Glutamatergic neuron (in vitro differentiated cells): ENCODE measurements around the gene ADAMTS17. TPM values are rescaled to one million over a fixed set of nuclear protein-coding genes. Genes with fewer than 3 reads are reported as not detected.

Source experiments
- DNase-seq: peaks from one replicate; pipeline ENCODE4 v3.0.0; 2022
- H3K27ac Mint-ChIP-seq: one replicate; pipeline ENCODE4 v1.8.0; 2020; ENCODE audit warnings: mild to moderate bottlenecking, mixed read lengths, inconsistent platforms; ENCODE audit not compliant: unreplicated experiment
- H3K27me3 Mint-ChIP-seq: one replicate; pipeline ENCODE4 v1.8.0; 2020; ENCODE audit warnings: mild to moderate bottlenecking, moderate library complexity, mixed read lengths, inconsistent platforms; ENCODE audit not compliant: unreplicated experiment
- H3K36me3 Mint-ChIP-seq: one replicate; pipeline ENCODE4 v1.8.0; 2020; ENCODE audit warnings: mild to moderate bottlenecking, mixed read lengths, inconsistent platforms; ENCODE audit not compliant: unreplicated experiment
- H3K4me1 Mint-ChIP-seq: one replicate; pipeline ENCODE4 v1.8.0; 2020; ENCODE audit warnings: mild to moderate bottlenecking, low read depth, mixed read lengths, inconsistent platforms; ENCODE audit not compliant: unreplicated experiment
- H3K4me3 Mint-ChIP-seq: one replicate; pipeline ENCODE4 v1.8.0; 2020; ENCODE audit warnings: mild to moderate bottlenecking, mixed read lengths, inconsistent platforms; ENCODE audit not compliant: unreplicated experiment
- H3K9me3 Mint-ChIP-seq: one replicate; pipeline ENCODE4 v1.8.0; 2020; ENCODE audit warnings: mild to moderate bottlenecking, moderate library complexity, mixed read lengths, inconsistent platforms; ENCODE audit not compliant: unreplicated experiment
- CTCF ChIP-seq: fragments of 200-600 bp; sonication (generic); IDR thresholded peaks from one replicate; pipeline ENCODE4 v1.5.0; 2021; ENCODE audit not compliant: partially characterized antibody, unreplicated experiment
- total RNA-seq: library from RNA; stranded (reverse); fragmentation: NEBNext Ultra II Directional; extraction: Animal tissue kit (Norgen Biotek cat#: 25700); gene quantifications from one replicate; pipeline ENCODE4 v1.2.1, GENCODE V29; 2021; ENCODE audit not compliant: unreplicated experiment

The ADAMTS17 gene
- total RNA-seq, 1 donor from 2014 or later, result 6.8 TPM

- Mint-ChIP-seq H3K9me3 (peaks cover 3% of the 10 kb centered on the region), H3K4me1 (peaks cover 15% of the 10 kb centered on the region), H3K27me3 (peaks cover 2% of the 10 kb centered on the region), H3K36me3 (no peaks in the 10 kb centered on the region), H3K27ac (no peak overlapping the region), H3K4me3 (no peak overlapping the region)
- no peak for DNase-seq
- TF ChIP-seq CTCF, result no peak
Measured at GRCh38 chr15:100186960-100187359, 154.8 kb downstream of the ADAMTS17 start.

DNA sequence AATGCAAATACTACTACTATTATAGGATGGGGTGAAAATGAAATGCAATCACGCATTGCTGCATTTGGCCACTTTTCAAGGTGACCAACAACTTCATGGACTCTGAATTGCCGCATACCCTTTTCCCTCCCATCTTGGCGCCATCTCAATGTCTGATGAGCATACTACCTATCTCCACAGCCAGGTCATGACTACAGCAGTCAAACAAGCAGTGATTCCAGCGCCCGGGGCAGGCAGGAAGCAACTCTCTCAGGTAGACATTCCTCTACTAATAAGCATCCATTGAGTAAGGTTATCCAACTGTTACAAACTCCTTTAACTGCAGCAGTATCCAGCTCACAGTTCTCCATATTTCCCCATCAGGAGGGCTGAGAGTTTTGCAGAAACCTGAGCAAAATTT lies 155.4 kb downstream of the ADAMTS17 start:
- Mint-ChIP-seq H3K36me3 (no peaks in the 10 kb centered on the region), H3K27ac (no peak overlapping the region)
- DNase-seq, result no peak

DNA sequence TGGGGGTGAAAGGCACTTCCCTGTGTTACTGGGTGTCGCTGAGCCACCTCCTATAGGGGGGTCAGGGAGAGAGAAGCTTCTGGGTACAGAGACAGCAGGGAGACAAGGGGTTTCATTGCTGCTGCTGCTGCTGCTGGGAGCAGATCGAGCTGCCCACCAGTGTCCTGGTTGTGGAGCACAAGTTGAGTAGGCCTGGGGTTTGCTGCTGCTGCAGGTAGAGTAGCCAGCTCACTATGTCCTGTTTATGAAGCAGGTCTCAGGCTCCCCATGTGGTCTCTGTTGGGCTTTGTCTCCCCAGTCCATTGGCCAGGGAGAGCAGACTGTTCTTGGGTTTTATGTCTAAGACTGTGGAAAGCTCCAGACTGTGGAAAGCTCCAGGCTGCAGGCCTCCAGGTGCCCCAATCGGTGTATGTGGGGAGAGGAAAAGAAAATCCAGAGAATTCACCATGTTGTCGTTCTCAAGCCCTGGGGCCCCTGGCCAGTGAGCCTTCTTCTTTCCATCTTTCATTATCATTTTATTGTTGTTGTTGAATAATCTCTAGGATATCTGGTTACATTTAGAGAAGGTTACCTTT lies 157.8 kb downstream of the ADAMTS17 start:
- Mint-ChIP-seq H3K27me3 (no peaks in the 10 kb centered on the region), H3K36me3 (no peaks in the 10 kb centered on the region), H3K4me3 (no peak overlapping the region), H3K9me3 (peaks cover 3% of the 10 kb centered on the region), H3K4me1 (peaks cover 1% of the 10 kb centered on the region), H3K27ac (no peak overlapping the region)
- TF ChIP-seq CTCF, result no peak
- DNase-seq, result no peak

More for the DNA sequence above, 155.4 kb downstream of the ADAMTS17 start:
- Mint-ChIP-seq H3K9me3 (peaks cover 3% of the 10 kb centered on the region), H3K4me1 (peaks cover 12% of the 10 kb centered on the region), H3K27me3 (peaks cover 2% of the 10 kb centered on the region), H3K4me3 (no peak overlapping the region)
- TF ChIP-seq CTCF, result no peak

DNA sequence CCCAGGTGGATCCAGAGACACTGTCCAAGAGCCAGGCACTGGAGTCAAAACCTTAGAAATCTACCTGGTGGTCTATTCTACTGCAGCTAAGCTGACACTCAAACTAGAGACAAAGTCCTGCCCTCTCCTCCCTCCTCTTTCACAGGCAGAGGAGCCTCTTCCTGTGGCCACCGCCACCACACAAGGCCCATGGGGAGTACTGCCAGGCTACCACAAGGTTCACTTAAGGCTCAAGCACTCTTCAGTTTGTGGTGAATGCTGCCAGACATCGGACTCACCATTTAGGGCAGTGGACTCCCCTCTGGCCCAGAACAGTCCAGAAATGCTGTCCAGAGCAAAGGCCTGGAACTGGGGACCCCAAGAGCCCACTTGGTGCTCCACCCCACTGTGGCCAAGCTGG lies 160.9 kb downstream of the ADAMTS17 start:
- no peak for TF ChIP-seq CTCF
- H3K36me3 Mint-ChIP-seq, result peaks cover 2% of the 10 kb centered on the region
- no peak for DNase-seq
- H3K4me1 Mint-ChIP-seq, result no peaks in the 10 kb centered on the region
- H3K9me3 Mint-ChIP-seq, result peaks cover 2% of the 10 kb centered on the region
- no peak overlapping the region for H3K27ac Mint-ChIP-seq
- no peak overlapping the region for H3K4me3 Mint-ChIP-seq
- no peaks in the 10 kb centered on the region for H3K27me3 Mint-ChIP-seq

- peaks cover 11% of the 10 kb centered on the region for H3K36me3 Mint-ChIP-seq
- TF ChIP-seq CTCF, result no peak
- no peak overlapping the region for H3K27ac Mint-ChIP-seq
- no peak for DNase-seq
- H3K9me3 Mint-ChIP-seq, result no peaks in the 10 kb centered on the region
- H3K4me1 Mint-ChIP-seq, result no peaks in the 10 kb centered on the region
- H3K27me3 Mint-ChIP-seq, result no peaks in the 10 kb centered on the region
- no peak overlapping the region for H3K4me3 Mint-ChIP-seq
Measured at GRCh38 chr15:100175406-100176114, 166.2 kb downstream of the ADAMTS17 start.
